ENCODE measurements around the gene TRIM5.
A peak's percentile ranks its signal among the peaks of the same experiment; 100 is the strongest.
"Not testable (repeated sequence)": the region's sequence is repeated elsewhere in the genome, so short reads cannot be mapped to it uniquely, and the experiment has no call there.

The TRIM5 gene

GRCh38 chr11:5688482-5688881, 3.6 kb upstream of the TRIM5 start:
- no peak for DNase-seq

GRCh38 chr11:5686426-5686825, 1.6 kb upstream of the TRIM5 start:
- no peak for DNase-seq

GRCh38 chr11:5684036-5684645, 733 bp downstream of the TRIM5 start:
- no peak for DNase-seq

- not testable (repeated sequence) for DNase-seq
These were observed 1.3 kb downstream of the TRIM5 start for GRCh38 chr11:5683620-5684019.

- DNase-seq, result not testable (repeated sequence)
These were observed 1.9 kb downstream of the TRIM5 start for GRCh38 chr11:5682890-5683441.

- no peak for DNase-seq
These were observed 5.1 kb downstream of the TRIM5 start for GRCh38 chr11:5679811-5680210.

- no peak for DNase-seq
These were observed 10.5 kb downstream of the TRIM5 start for GRCh38 chr11:5674391-5674790.

- no peak for DNase-seq
These were observed 13.0 kb downstream of the TRIM5 start for GRCh38 chr11:5671831-5672230.

GRCh38 chr11:5666402-5666793, 18.5 kb downstream of the TRIM5 start:
- no peak for DNase-seq

GRCh38 chr11:5665746-5666401, 19.0 kb downstream of the TRIM5 start:
- DNase-seq, result no peak

GRCh38 chr11:5665051-5665570, 19.8 kb downstream of the TRIM5 start:
- no peak for DNase-seq

- no peak for DNase-seq
These were observed 21.4 kb downstream of the TRIM5 start for GRCh38 chr11:5663511-5663910.

- no peak for DNase-seq
These were observed 26.6 kb downstream of the TRIM5 start for GRCh38 chr11:5658318-5658717.

GRCh38 chr11:5656956-5657355, 27.9 kb downstream of the TRIM5 start:
- not testable (repeated sequence) for DNase-seq

- no peak for DNase-seq
These were observed 29.4 kb downstream of the TRIM5 start for GRCh38 chr11:5655474-5655873.

GRCh38 chr11:5646139-5646538, 38.7 kb downstream of the TRIM5 start:
- DNase-seq, result no peak

- no peak for DNase-seq
These were observed 41.3 kb downstream of the TRIM5 start for GRCh38 chr11:5643585-5643984.

GRCh38 chr11:5639953-5640352, 44.9 kb downstream of the TRIM5 start:
- no peak for DNase-seq

- peak; percentile 51 to 53 for DNase-seq
These were observed 52.8 kb downstream of the TRIM5 start for GRCh38 chr11:5631969-5632635.

- DNase-seq, result peak; percentile 81 to 87
These were observed 53.5 kb downstream of the TRIM5 start for GRCh38 chr11:5631417-5631816.

- DNase-seq, result peak; percentile 61 to 62
These were observed 58.7 kb downstream of the TRIM5 start for GRCh38 chr11:5626196-5626595.

GRCh38 chr11:5625281-5625680, 59.6 kb downstream of the TRIM5 start:
- DNase-seq, result no peak

GRCh38 chr11:5624489-5625279, 60.2 kb downstream of the TRIM5 start, which contains the start of gene TRIM34:
Gene TRIM34, plus strand, starts transcription at chr11:5625001. Its CDS starts 7,331 bp downstream, at chr11:5632332.
- DNase-seq, result peak; percentile 83 to 95

Data from inflammatory macrophage treated with lipopolysaccharide for 1 hour (primary cell).